Measurements from ENCODE around the gene DUSP1.

GRCh38 chr5:172797771-172798191 is 26.8 kb upstream of the DUSP1 start:
- no peak for TF ChIP-seq CTCF (IDR thresholded peaks at IDR 0.05)
- no peak for TF ChIP-seq EZH2phosphoT487 (IDR thresholded peaks at IDR 0.05)

Data from neural progenitor cell (in vitro differentiated cells).